ENCODE data around the gene RAB8A.

The RAB8A gene

GRCh38 chr19:16076958-16077611 lies 34.6 kb upstream of the RAB8A start:
- H3K4me3 ChIP-seq, result peak overlapping the region; percentile 97
- TF ChIP-seq CTCF (IDR thresholded peaks at IDR 0.05), result no peak
- peaks cover 0 to 77% (median 55%) of the 10 kb centered on the region in 4 donors for H3K4me1 ChIP-seq
- no peaks in the 10 kb centered on the region for H3K27me3 ChIP-seq
- no peaks in the 10 kb centered on the region for H3K9me3 ChIP-seq
- H3K27ac ChIP-seq, result peak overlapping the region; percentile 99 to 100
- intact Hi-C loops (cut with DNase I; ENCODE audit: low total_unique reads), result no loop called here
- H3K36me3 ChIP-seq, result peaks cover 13 to 36% (median 32%) of the 10 kb centered on the region in 3 donors
- peak; percentile 59 to 86 for DNase-seq

- intact Hi-C loops (cut with DNase I; ENCODE audit: low total_unique reads), result no loop called here
- Histone ChIP-seq H3K27ac (peak overlapping the region; percentile 99 to 100), H3K4me3 (peak overlapping the region; percentile 97), H3K4me1 (peaks cover 0 to 77% (median 52%) of the 10 kb centered on the region in 4 donors), H3K9me3 (no peaks in the 10 kb centered on the region), H3K27me3 (no peaks in the 10 kb centered on the region), H3K36me3 (peaks cover 23 to 47% (median 36%) of the 10 kb centered on the region in 3 donors)
- peak; percentile 55 to 70 for DNase-seq
- TF ChIP-seq CTCF (IDR thresholded peaks at IDR 0.05), result no peak
These were observed 33.5 kb upstream of the RAB8A start for GRCh38 chr19:16077984-16078758.

DNA sequence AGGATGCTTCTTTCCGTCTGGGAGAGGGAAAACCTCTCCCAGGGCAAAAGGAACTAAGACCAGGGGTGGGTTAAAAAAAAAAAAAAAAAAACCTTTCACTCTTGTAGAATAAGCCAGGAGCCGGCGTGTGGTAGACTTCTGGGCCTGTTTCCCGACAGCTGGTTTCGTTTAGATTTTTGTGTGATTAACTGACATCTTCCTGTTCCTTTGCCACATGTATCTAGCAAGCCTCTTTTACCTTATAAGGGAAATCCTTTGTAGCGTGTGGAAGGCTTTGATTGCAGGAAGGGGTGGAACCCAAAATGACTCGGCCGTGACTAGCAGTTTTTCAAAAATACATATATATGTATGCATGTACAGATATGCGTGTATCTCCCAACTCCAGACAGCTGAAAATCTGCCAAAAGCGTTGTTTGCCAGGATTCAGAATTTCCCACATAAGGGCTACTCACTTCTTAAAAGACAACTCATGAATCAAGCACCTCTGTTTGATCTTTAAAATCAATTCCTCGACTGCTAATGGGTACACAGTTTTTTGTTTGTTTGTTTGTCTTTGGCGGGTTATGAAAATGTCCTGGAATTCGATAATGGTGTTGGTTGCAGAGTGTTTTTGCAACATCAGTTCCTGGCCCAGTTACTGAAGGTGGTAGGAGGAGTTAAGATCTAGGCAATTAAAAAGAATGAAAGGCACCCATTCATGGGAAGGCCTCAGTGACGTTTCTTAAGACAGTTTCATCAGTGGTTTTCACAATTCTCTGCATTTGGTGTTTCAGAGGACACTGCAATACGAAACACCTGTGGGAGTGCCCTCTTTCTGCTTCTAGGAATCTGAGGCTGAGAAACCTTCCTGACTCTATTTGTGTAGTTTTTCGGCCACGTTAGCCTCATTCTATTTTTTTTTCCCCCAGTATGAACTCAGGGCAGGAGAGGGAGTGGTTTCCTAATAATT lies 32.7 kb upstream of the RAB8A start:
- Histone ChIP-seq H3K27ac (peak overlapping the region; percentile 99 to 100), H3K4me1 (peaks cover 0 to 79% (median 53%) of the 10 kb centered on the region in 4 donors)
- intact Hi-C loops (cut with DNase I; ENCODE audit: low total_unique reads), result no loop called here

GRCh38 chr19:16084067-16084685 lies 27.5 kb upstream of the RAB8A start:
- intact Hi-C loops (cut with DNase I; ENCODE audit: low total_unique reads), result no loop called here
- H3K27ac ChIP-seq, result peak overlapping the region; percentile 5 to 100

More for the DNA sequence above, 32.7 kb upstream of the RAB8A start:
- peak; percentile 87 to 90 for DNase-seq
- Histone ChIP-seq H3K4me3 (peak overlapping the region; percentile 97), H3K36me3 (peaks cover 31 to 55% (median 36%) of the 10 kb centered on the region in 3 donors), H3K9me3 (no peaks in the 10 kb centered on the region), H3K27me3 (no peaks in the 10 kb centered on the region)
- TF ChIP-seq CTCF (IDR thresholded peaks at IDR 0.05), result no peak

More at GRCh38 chr19:16084067-16084685, 27.5 kb upstream of the RAB8A start:
- Histone ChIP-seq H3K4me1 (peaks cover 0 to 95% (median 54%) of the 10 kb centered on the region in 4 donors), H3K36me3 (peaks cover 82 to 92% (median 83%) of the 10 kb centered on the region in 3 donors), H3K27me3 (no peaks in the 10 kb centered on the region), H3K9me3 (no peaks in the 10 kb centered on the region), H3K4me3 (no peak overlapping the region)
- TF ChIP-seq CTCF (IDR thresholded peaks at IDR 0.05), result no peak
- DNase-seq, result no peak
